Measurements from ENCODE around the gene TRPV4.

- TF ChIP-seq CTCF (IDR thresholded peaks at IDR 0.05) (no peak), POLR2A (IDR thresholded peaks at IDR 0.05) (no peak), POLR2AphosphoS5 (IDR thresholded peaks at IDR 0.05; ENCODE audit: insufficient read depth in 1 of 2, low read depth in 1 of 2) (no peak)
Observed at GRCh38 chr12:109756457-109756856, 76.7 kb downstream of the TRPV4 start.

Measured in vagina (tissue), 2 donors.